NB4 (cell line): Measurements from ENCODE around the gene CDH4.
"Not testable (repeated sequence)": the region's sequence is repeated elsewhere in the genome, so short reads cannot be mapped to it uniquely, and the experiment has no call there.

ENCODE experiments used
- CTCF ChIP-seq: IDR thresholded peaks from one replicate; pipeline ENCODE4 v1.5.1; 2012; ENCODE audit warnings: low read depth, low read length
- MAX ChIP-seq: IDR thresholded peaks from 2 replicates; pipeline ENCODE4 v1.6.1; 2011; ENCODE audit warnings: low read depth, low read length
- MYC ChIP-seq: IDR thresholded peaks from 2 replicates; pipeline ENCODE4 v1.6.1; 2011; ENCODE audit warnings: low read depth, low read length
- POLR2A ChIP-seq: IDR thresholded peaks from 2 replicates; pipeline ENCODE4 v1.6.1; 2011; ENCODE audit warnings: mild to moderate bottlenecking; ENCODE audit not compliant: insufficient read length; ENCODE audit errors: extremely low read depth

GRCh38 chr20:61981691-61982090 is 729.6 kb downstream of the CDH4 start:
- not testable (repeated sequence) for TF ChIP-seq POLR2A, CTCF, MYC, MAX
